WERI-Rb-1 (cell line): ENCODE results near the gene TMEM88.

Experiments used
- DNase-seq: peaks from one replicate; pipeline ENCODE4 v3.0.0-alpha.2; 2020
- H3K27ac ChIP-seq: fragments of 250-450 bp; sonication (Bioruptor Pico); 2 replicates; pipeline ENCODE4 v1.5.1; 2020; ENCODE audit warnings: mild to moderate bottlenecking, moderate library complexity
- H3K27me3 ChIP-seq: fragments of 250-450 bp; sonication (Bioruptor Pico); 2 replicates; pipeline ENCODE4 v1.5.1; 2021; ENCODE audit warnings: mild to moderate bottlenecking, low read depth, moderate library complexity; ENCODE audit not compliant: insufficient read depth, severe bottlenecking
- H3K36me3 ChIP-seq: fragments of 250-450 bp; sonication (Bioruptor Pico); 2 replicates; pipeline ENCODE4 v1.5.1; 2020; ENCODE audit warnings: mild to moderate bottlenecking, moderate library complexity
- H3K4me3 ChIP-seq: 2 replicates; pipeline ENCODE4 v1.5.1; 2011; ENCODE audit warnings: low read depth, mild to moderate bottlenecking, control low read depth, low read length
- H3K9me3 ChIP-seq: fragments of 250-450 bp; sonication (Bioruptor Pico); 2 replicates; pipeline ENCODE4 v1.5.1; 2021; ENCODE audit warnings: mild to moderate bottlenecking, moderate library complexity; ENCODE audit not compliant: severe bottlenecking
- CTCF ChIP-seq: IDR thresholded peaks from 2 replicates; pipeline ENCODE4 v1.5.1; 2011; ENCODE audit warnings: low read depth, mild to moderate bottlenecking, control low read depth, inconsistent platforms, low read length

The TMEM88 gene

DNA sequence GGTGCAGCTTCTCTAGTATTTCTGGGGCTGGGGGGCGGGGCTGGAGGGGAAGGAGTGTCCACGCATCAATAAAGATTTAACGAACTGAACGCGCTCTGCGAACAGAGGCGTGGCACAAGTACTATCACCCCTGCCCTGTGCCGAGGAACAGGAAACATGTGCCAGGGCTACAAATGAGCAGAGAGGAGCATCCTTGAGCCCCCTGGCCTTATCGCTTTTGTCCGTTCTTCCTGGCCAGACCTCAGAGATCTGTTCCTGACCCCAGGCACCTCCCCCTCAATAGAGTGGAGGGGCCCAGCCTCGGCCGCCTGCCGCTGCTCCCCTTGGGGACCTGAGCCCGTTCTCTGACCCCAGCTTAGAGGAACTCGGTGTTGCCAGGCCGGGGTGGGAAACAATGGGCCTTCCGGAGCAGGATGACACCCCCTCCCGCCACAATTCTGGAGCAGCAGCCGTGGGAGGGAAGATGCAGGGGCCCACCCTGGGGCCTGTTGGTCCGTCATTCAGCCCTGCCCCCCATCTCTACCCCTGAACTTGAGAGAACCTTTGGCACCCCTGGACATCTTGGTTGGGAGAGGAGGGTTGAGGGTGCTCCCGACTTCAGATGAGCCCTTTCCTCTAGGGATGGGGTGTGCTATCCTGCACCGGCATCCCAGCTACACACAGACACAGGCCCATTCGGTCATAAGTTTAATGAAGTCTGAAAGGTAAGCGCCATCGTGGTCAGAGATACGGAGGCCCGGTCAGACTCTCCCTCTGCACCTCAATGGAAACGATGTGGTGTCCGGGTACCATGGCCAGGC, 1.3 kb downstream of the TMEM88 start:
- Histone ChIP-seq H3K4me3 (peak overlapping the region; percentile 88), H3K27me3 (no peaks in the 10 kb centered on the region), H3K27ac (peak overlapping the region; percentile 98), H3K9me3 (no peaks in the 10 kb centered on the region), H3K36me3 (peaks cover 31% of the 10 kb centered on the region)
- TF ChIP-seq CTCF = no peak
- DNase-seq = no peak

DNA sequence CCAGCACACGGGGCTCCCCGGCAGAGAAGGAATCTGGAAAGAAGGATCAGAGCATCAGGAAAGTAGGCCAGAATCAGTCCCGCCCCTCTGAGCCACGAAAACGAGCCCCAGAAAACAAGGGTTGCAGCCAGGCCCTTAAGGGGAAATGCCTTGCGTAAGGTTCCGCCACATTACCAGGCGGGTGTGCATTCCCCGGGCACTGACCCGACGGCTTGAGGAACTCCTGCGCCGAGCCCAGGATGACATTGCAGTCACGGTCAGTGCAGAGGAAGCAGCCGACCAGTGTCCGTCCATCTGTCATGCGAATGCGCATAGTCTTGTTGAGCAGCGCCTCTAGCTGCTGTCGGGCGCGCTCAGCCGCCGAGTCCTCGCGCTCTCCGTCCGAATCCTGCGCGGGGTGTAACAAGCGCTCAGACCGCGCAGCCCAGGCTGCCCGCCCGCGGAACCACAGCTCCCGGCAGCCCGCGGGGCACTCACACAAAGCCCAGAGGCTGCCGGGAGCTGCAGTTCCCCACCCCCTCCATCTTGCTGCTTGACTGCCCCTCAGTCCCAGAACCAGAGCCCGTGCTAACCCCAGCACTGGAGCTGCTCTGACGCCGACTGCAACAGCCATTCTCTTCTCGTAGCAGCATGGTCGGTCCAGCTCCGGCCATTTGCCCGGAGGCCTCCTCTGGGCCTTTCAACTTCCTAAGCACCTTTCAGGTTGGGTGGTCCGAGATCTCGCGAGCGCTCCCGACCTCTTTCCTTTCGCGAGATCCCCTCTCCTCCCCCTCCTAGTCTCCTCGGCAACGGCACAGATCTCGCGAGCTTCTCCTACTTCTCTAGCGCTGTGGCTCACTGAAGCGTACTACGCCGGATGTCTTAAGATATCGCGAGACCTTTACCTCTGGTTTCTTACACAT, 2.2 kb downstream of the TMEM88 start, which contains the start of gene NAA38:
Gene NAA38 (minus strand): TSS at position 749 of the 902 bp plus-strand sequence. CDS start 96 bp downstream, at position 653.
- peak; percentile 65 for TF ChIP-seq CTCF
- peak within 1 kb of the TSS; percentile 88 for H3K4me3 ChIP-seq
- H3K27ac ChIP-seq = peak within 1 kb of the TSS; percentile 98
- H3K27me3 ChIP-seq = no peaks in the 10 kb centered on the region
- DNase-seq = peak; percentile 97
- peaks cover 25% of the 10 kb centered on the region for H3K36me3 ChIP-seq
- H3K9me3 ChIP-seq = no peaks in the 10 kb centered on the region

DNA sequence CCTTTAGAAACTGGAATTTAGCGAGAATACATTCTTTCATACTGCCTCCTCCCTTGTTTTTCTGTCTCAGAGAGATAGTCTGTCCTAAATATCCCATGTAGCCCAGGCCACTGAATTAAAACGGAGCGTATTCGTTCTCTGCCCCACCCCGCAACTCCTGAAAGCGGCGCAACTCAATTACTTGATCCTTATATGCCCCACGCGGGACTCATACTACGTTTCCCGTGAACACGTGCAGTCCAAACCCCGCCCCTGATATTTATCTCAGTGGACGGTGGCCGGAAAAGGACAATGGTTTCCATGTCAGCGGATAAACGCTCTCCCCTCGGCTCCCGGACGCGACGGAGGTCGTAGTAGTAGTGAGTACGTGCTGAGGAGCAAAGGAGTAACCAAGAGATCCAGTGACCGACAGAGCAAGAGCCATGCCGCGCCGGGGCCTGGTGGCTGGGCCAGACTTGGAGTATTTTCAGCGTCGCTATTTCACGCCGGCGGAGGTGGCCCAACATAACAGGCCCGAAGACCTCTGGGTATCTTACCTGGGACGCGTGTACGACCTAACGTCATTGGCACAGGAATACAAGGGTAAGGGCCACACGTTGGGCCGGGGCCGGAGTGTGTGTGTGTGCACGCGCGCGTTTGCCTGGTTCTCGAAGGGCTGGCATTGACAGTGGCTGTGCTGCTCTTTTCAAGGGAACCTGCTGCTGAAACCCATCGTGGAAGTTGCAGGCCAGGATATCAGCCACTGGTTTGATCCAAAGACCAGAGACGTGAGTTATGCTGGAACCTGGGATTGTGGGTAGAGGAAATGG, 3.1 kb downstream of the TMEM88 start, which contains the start of gene CYB5D1:
Gene CYB5D1 (plus strand): TSS at position 291 of the 809 bp plus-strand sequence. CDS start 132 bp downstream, at position 423.
- TF ChIP-seq CTCF = no peak
- peak within 1 kb of the TSS; percentile 98 for H3K27ac ChIP-seq
- DNase-seq = peak; percentile 94
- peak within 1 kb of the TSS; percentile 88 for H3K4me3 ChIP-seq
- no peaks in the 10 kb centered on the region for H3K9me3 ChIP-seq
- no peaks in the 10 kb centered on the region for H3K27me3 ChIP-seq
- H3K36me3 ChIP-seq = peaks cover 20% of the 10 kb centered on the region

DNA sequence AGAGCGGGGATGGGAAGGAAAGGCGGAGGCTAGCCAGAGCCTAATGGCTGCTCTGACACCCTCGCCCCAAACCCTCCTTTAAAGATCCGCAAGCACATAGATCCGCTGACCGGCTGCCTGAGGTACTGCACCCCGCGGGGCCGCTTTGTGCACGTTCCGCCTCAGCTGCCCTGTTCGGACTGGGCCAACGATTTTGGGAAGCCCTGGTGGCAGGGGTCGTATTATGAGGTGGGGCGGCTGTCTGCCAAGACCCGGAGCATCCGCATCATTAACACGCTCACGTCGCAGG, 3.6 kb downstream of the TMEM88 start:
- Histone ChIP-seq H3K27me3 (no peaks in the 10 kb centered on the region), H3K27ac (no peak overlapping the region; the same call in none of the 2 replicates), H3K36me3 (peaks cover 17% of the 10 kb centered on the region), H3K4me3 (peak overlapping the region; percentile 88), H3K9me3 (no peaks in the 10 kb centered on the region)
- TF ChIP-seq CTCF = peak; percentile 50; the same call in 1 of the 2 replicates
- peak; percentile 64 for DNase-seq

GRCh38 chr17:7859028-7859427, 4.2 kb downstream of the TMEM88 start:
- Histone ChIP-seq H3K9me3 (no peaks in the 10 kb centered on the region), H3K27ac (no peak overlapping the region), H3K27me3 (no peaks in the 10 kb centered on the region), H3K36me3 (peaks cover 17% of the 10 kb centered on the region), H3K4me3 (peak overlapping the region; percentile 88; the same call in 1 of the 2 replicates)
- TF ChIP-seq CTCF = no peak
- DNase-seq = no peak
